ENCODE measurements around the gene MZT2B.
"Not testable (repeated sequence)": the region's sequence is repeated elsewhere in the genome, so short reads cannot be mapped to it uniquely, and the experiment has no call there.

MZT2B gene, protein sequence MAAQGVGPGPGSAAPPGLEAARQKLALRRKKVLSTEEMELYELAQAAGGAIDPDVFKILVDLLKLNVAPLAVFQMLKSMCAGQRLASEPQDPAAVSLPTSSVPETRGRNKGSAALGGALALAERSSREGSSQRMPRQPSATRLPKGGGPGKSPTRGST

DNA sequence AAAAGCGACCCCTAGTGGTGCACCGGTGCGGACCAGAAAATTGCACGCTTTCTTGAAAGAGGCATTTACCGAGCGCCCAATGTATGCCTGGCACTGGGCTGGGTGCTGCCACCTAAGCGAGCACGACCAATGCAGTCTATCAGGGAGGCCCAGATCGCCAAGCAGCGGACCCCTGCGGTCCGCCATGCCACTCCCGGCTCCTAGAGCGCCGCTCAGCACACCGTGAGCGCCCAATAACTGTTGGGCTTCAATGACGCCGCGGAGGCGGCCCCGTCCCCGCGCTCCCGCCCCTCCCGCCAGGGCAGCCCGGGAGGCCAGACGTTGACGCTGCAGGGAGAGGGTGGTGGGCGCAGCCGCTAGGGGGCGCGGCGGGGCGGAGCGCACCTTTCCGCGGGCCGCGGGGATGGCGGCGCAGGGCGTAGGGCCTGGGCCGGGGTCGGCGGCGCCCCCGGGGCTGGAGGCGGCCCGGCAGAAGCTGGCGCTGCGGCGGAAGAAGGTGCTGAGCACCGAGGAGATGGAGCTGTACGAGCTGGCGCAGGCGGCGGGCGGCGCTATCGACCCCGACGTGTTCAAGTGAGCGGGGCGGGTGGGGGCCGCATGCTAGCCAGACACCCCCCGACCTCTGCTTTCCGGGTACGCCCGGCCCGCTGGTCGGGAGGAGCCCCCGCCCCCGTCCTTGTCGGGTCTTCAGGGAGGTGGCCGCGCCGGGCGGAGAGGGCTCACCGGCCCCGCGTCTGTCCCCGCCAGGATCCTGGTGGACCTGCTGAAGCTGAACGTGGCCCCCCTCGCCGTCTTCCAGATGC, at the start of gene MZT2B:
TSS of gene MZT2B (plus strand) at position 383 of the 803 bp plus-strand sequence. CDS start at position 404, 21 bp downstream.
- peak; percentile 72 to 90 for DNase-seq

DNA sequence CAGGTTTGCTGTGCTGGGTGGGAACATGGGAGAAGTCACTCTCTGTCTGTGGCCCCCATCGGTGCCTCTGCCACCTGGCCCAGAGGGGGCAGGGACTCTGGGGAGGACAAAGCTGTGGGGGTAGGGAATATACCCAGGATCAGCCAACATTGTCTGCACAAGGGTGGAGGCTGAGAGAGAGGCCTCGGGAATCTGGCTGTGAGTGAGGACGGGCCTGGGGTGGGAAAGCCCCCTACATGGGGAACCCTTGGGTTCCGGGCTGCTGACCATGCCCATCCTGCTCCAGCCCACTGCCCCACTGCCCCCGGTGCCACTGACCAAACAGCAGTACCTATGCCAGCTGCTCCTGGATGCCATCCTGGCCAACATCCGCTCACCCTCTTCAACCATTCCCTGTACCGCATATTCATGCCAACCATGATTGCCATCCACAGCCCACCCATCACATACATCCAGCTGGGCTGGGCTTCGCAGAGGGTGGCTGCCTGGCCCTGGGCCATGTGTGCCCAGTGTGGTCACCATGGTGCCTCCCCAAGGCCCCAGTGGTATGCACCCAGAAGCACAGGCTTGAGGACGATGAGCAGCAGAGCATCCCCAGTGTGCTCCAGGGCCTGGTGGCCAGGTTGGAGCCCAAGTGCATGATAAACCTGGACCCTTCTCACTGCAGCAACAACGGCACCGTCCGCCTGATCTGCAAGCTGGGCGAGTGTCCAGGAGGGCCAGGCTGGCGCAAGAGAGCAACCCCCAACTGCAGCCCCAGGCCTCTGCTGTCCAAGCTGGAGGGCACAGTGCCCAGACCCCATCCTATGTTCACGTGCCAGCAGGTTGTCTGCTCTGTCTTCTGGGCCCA, 46.1 kb upstream of the MZT2B start:
- DNase-seq: no peak

- DNase-seq: not testable (repeated sequence)
These were observed 45.5 kb upstream of the MZT2B start for GRCh38 chr2:130136546-130136945.

- not testable (repeated sequence) for DNase-seq
These were observed 44.9 kb upstream of the MZT2B start for GRCh38 chr2:130137118-130137517.

- not testable (repeated sequence) for DNase-seq
These were observed 43.7 kb upstream of the MZT2B start for GRCh38 chr2:130138326-130138725.

DNA sequence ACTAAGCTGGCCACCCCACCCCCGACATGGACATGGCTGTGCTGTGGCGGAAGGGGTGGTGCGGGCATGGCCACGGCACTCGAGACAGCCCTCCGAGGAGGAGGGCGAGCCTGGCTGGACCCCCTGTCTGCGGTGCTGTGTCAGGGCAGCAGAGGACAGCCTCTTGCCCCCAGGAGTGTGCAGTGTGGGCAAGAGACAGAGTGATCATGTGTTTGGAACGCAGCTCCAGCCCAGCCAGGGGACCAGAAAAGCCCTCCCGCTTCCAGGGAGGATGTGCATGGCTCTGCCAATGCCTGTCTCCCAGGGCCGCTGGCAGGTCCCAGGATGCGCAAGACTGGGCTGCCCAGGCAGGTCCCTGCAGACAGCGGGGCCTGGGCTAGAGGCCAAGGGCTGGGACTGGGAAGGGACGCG, 43.2 kb upstream of the MZT2B start:
- not testable (repeated sequence) for DNase-seq

DNA sequence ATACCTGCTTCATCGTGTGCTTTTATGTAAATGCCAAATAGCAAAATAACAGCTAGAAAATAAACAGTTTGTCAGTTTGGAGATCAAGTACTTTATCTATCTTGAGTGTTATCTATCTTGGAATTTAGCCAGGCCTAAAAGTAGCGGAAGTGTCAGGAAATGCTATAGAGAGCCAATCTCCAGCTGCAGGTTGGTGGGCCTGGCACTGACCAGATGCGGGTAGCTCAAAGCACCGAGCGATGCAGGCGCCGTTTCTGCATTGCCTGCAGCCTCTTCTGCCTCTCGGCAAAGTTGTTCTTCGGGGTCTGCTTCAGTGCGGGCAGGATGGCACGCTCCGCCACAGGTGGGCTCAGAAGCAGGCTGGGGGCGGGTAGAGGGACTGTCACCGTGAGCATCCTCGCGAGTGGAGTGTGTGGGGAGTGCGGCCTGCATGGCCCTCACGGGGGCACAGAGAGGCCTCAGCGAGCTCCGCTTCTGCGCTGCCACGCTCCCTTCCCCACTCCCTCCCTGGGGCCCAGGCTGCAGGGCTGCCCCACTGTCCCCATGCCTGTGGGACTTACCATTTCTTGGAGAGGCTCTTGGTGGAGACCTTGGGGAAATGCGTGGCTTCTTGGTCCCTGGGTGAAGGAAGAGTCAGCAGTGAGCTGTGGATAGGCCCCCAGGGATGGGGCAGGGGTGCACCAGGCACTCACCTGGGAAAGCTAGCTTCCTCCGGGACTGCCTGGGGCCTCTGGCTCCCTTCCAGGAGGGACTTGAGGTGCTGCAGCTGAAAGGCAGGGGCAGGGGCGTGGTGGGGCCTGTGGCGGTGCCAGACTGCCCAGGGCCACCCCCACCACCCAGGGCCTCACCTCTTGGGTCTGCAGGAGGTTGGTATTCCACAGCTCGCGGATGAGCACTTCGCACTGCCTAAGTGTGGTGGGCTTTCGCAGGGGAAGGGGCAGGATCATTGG, 42.5 kb upstream of the MZT2B start:
- not testable (repeated sequence) for DNase-seq

DNA sequence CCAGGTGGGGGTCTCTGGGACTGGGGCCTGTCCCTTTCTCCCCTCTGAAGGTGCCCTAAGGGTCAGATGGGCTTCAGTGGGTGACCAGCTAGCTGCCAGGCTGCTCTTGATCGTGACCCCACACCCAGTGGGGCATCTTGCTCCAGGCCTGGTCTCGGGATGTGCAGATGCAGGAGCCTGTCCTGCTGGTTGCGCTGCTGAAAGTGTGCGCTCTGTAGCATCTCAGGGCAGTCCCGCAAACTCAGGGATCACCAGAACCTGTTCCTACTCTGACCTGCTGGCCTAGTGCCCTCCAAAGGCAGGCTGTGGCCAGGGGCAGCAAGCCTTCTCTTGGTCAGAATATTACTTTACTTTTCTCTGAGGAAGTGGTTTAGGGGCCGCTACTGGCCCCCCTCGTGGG, 41.5 kb upstream of the MZT2B start:
- not testable (repeated sequence) for DNase-seq

DNA sequence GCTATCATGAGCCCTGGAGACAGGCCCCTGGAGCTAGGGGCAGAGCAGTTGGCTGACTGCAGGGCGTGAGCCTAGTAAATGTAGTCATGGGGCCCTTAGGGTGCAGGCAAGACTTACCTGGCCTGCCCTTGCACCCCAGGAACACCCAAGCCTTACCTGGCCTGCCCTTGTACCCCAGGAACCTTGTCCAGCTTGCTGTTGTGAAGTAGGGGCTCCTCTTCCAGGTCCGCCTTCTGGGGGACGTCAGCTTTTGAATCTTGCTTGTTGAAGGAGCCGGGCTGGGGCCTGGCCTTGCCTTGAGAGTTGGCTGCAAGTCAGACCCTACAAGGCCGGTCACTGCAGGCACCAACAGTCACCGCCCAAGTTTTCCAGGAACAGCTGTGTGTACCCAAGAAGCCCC, 41.1 kb upstream of the MZT2B start:
- not testable (repeated sequence) for DNase-seq

DNA sequence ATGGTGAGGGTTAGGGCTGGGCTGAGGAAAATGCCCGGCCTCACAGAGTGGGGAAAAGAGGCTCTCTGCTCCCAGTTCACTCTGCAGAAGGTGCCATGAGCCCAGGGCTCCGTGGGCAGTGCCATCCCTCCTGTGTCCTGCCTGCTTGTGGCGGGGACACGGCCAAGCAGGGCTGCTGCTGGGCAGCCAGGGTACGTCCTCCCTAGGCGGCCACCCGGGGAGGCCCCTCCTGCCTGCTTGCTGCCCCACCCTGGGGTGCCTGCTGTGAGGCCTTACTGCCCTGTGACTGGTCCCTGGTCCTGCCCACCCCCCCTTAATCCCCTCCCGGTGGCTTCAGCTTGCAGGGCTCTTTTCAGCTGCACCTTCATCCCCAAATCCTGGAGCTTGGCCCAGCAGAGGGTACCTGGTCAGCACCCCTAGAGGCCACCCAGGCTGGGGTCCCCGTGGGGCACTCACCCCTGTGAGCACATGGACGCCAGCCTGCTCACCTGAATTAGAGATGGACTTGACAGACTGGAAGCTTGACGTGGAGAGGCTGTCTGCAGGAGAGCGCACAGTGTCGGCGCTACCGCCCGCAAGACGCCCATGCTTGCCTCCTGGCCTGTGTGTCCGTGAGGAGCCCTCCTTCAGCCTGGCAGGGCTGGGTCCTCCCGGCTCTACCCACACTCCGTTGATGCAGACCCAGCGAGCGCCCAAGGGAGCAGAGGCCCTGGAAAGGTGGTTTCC, 40.3 kb upstream of the MZT2B start:
- DNase-seq: not testable (repeated sequence)

DNA sequence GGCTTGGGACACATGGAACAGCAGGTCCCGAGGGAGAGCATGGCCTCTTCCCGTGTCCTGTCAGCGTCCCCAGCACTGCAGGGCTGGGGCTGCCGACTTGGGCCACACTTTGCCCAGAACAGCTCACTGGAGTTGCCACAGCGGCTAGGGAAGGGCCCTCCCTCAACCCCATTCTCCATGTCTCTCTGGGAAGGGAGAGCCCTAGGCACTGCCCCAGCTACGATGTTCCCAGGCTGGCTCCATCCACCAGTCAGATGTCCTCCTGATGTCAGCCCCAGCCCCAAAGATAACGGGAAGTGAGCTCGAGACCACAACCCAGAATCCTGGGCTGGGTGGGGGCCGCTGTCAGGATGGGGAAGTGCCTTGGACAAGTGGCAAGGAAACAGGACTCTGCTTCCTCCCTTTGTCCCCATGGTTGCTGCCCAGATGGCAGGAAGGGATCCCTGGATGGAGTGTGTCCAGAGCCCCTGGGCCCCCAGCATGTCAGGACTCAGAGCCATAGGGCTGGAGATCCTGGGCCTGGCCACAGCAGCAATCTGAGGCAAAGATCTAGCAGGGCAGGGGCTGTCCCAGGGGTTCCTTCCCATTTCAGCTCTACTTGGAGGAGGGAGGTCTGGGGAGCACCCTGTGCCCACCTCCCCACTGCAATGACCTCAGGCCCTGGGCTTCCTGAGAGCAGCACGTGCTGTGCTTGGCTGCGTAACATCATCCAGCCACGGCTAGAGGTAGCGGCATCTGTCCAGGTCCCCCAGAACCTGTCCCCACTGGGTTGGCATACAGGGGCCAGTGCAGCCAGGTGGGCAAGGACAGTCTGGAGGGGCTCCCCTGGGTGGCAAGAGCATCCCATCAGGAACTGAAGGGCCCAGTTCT, 39.4 kb upstream of the MZT2B start:
- DNase-seq: not testable (repeated sequence)

- DNase-seq: not testable (repeated sequence)
These were observed 38.6 kb upstream of the MZT2B start for GRCh38 chr2:130143266-130144039.

DNA sequence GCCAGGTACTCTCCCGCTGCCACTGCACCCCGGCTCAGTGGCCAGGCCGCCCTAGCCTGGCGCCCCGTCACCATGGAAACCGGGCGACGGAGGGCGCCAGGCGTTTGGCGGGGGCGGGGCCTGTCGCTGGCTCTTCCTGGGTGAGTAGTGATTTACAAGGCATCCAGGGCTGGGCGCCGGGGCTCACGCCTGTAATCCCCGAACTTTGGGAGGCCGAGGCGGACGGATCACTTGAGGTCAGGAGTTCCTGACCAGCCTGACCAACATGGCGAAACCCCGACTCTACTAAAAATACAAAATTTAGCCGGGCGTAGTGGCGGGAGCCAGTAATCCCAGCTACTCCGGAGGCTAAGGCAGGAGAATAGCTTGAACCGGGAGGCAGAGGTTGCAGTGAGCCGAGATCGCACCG, 37.1 kb upstream of the MZT2B start, which contains the start of gene CCDC74B:
TSS of gene CCDC74B (minus strand) at position 107 of the 409 bp plus-strand sequence. CDS start 116 bp downstream, outside the sequence.
- DNase-seq: peak; percentile 20 to 58

DNA sequence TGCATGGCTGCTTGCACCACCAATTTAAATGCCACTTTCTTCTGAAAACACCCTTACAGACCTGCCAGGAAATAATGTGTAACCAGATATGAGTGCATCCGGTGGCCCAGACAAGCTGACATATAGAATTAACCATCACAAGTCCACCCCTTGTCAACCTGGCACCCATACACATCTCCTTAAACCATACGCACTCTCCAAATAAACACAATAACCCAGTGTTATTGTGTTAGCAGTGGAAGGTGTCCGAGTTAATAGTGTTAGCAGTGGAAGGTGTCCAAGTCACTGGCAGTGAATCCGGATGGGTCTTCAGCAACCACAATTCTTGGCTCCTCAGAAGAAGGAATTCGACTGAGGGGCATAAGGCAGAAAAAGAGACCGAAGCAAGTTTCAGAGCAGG, 33.5 kb upstream of the MZT2B start:
- not testable (repeated sequence) for DNase-seq

DNA sequence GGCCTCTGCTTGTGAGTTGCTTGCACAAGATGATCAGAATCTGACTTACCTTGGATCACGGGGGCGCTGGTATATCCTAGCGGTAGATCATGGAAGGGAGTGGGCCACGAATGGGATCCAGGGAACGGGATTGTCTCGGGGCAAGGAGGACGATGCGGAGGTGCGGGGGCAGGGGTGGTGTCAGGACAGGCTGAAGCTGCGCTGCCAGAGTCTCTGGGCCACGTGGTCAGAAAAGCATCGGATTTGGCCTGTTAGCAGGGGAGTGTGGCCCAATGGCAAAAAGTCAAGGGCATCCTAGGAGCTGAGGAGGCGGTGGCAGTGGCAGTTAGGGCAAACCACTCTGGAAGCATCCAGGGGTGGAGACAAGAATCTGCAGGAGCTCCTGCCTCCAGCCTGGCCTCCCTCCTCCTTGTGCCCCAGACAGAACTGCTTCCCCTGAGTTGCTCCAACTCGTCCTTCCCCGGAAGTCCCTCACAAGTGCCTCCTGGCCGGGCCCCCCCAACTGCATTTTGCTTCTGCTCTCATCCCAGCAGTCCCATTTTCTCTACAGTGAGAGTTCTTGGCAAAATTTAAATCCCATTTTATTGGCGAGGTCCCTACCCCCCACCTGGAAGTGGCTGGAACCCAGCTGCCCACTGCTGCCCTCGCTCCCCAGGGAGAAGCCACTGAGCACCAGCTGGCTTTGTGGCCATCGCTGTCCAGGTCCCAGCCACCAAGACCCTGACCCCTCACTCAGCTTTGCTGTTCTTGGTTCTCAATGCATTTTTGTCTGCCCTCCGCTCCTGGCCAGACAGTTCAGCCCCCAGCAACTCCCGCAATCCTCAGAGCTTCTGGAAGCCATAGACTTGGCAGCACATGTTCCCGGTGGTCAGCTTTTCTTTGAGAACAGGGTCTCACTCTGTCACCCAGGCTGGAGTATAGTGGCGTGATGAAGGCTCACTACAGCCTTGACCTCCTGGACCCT, 31.6 kb upstream of the MZT2B start:
- DNase-seq: no peak

DNA sequence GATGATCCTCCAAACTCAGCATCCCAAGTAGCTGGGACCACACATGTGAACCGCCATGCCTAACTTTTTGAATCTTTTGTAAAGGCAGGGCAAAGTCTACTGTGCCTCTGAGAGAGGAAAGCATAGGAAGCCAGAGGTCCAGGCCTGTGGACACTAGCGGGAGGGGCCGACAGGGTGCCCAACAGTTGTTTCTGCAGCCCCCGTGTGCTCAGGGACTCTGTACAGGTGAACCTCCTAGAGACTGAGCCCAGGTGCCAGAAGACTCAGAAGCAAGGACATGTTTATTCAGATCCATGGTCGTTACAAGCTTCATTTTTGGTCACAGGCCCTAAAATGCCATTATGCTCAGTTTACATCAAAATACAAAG, 30.9 kb upstream of the MZT2B start:
- not testable (repeated sequence) for DNase-seq

DNA sequence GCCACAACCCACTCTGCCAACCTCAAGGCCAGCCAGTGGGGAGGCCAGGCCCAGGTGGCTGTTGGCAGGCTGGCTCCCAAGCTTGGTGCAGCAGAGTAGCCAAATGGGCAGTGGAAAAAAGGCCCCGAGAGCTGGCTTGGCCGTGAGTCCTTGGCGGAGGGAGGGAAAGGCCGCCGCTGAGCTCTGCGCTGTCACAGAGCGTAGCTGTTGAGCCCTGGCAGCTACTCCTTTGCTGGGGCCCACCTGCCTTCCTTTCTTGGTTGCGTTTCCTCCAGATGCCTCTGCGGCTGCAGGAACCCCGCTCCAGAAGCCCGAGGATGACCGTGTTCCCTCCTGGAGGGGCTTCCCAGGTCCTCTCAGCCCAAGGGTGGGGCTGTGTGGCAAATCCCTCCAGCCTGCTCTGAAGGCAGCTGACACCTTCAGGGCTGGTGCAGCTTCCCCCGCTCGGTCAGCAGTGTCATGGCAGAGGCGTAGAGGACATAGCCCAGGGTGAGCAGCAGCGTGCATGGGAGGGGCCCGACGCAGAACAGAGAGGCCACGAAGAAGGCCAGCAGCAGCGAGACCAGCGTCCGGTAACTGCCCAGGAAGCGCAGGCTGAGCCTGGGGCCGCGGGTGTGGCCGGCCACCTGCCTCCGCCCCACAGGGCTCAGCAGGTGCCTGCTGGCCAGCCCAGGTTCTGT, 29.8 kb upstream of the MZT2B start:
- DNase-seq: not testable (repeated sequence)
